Eye (tissue), 1 donor: ENCODE measurements around the gene MORN3.
"Not testable (repeated sequence)": the region's sequence is repeated elsewhere in the genome, so short reads cannot be mapped to it uniquely, and the experiment has no call there.

Experiments used
- DNase-seq: peaks from one replicate; pipeline ENCODE4 v3.0.0-alpha.2; 2015

MORN3 gene

DNA sequence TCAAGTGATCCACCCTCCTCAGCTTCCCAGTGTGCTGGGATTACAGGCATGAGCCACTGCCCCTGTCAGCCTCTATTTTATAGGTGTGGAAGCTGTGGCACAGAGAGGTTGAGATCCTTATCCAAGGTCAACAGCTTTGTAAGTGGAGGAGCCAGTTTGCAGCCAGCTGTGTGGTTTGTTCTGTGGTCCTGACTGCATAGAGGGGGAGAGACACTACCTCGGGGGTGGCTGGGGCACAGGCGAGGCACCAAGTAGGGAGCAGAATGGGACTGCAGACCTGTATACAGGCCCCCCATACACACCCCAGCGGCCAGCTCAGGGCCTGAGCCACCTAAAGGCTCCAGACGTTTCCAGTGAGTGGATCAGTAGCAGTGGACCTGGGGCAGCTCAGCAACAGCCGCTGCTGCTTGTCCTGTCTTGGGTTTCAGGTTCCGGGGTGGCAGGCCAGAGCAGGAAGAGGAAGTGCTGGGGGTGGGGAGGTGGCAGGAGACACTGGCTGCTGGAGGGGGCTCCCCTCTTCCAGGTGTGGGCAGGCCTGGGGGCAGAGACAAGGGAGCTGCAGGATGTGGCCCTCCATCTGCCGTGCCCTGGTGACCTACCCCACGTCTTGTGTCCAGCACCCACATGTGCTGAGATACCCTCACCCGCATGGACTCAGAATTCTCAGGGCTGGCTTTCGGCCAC lies 32.1 kb downstream of the MORN3 start:
- DNase-seq, result no peak

DNA sequence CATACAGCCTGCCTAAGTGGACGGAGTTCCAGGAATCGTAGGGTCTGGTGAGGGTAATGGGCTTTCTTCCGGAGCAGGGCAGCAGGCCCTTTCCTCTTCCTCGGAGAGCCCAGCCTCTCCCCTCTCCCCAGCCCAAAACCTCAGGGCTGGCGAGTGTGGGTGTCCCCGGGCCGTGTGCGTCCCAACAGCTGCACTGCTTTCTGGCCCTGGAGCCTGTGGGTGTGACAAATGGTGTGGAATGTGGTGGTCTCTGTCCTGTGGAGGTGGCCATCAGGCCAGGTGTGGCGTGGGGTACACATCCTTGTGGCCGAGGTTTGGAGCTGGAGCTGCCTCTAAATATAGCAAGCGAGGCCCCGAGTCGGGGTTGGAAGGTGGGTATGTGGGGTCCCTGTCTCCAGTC lies 34.6 kb downstream of the MORN3 start:
- DNase-seq, result no peak

GRCh38 chr12:121633833-121634196 lies 35.6 kb downstream of the MORN3 start:
- DNase-seq, result not testable (repeated sequence)

DNA sequence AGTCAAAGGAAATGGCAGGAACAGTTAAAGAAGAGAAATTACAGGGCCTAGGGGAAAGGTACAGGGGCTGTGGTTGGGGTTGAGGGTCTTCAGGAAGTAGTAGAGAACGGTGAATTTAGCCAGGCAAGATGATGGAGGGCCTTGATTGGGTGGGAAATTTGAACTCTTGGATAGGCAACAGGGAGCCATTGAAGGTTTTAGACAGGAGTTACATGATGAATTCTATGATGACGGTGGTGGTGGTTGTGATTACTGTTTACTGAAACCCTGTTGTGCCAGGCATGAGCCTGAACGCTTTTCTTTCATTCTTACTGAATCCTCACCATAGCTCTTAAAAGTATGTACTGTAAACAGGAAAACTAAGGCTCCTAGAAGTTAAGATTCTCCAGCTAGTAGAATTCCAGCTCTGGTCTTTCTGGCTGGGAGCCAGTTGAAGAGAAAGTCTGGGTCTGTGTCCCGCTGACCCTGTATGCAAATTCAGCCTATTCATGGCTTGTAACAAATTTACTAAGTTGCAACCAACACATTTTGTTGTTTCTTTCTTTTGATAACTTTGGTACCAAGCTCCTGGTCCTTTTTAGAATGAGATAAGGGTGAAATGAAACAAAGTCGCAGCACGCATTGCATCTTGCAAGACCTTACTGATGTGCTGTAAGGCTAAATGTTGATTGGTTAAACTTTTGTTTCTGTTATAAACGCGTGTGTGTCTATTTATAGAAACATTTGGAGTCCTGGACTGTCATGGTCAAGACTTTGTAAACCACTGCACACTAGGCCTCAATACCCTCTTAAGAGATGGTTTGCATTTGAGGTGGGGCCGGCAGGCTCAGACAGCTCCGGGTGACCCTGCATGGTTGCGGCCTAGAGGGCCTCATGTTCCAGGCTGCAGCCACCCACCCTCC lies 37.1 kb downstream of the MORN3 start:
- no peak for DNase-seq

DNA sequence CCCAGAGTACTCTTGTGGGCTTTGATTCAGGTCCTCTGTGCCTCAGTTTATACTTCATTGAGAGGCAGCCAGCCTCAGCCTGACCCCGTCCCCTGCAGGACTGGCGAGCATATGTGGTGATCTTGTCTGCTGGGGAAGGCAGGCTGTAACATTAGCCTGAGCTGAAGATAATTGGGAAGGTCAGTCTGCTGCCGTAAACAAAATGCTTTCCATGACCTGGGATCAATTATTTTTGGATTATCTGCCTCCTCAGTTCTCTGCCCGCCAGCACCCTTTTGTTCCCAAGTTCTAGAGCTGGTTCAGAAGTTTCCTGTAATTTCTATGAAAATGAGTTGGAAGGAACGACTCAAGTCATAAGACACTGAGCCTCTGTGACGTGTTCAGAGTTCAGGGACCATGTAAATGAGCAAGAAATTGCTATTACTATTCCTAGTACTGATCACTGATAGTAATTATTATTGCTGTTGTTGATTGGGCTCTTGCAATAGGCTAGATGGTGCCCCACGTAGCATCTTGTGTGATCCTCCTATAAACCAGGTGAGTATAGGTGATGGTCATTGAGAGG lies 38.6 kb downstream of the MORN3 start:
- DNase-seq, result no peak

DNA sequence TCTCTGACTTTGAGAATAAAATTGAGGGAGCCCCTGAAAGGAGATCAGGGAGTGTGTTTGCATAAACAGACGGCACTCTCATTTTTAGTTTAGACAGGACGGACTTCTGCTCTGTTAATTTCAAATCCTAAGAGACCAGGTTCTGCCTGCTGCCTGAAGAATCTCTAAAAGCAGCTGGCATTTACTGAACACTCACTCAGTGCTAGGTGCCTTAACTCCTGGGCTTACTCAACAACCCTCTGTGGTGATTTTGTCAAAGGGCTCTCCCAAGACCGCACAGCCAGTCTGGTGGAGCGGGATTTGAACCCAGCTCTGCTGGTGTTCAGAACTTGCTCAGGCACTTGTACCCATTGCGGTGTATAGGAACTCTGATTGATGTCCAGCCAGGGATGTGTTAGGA lies 40.9 kb downstream of the MORN3 start:
- DNase-seq, result no peak

DNA sequence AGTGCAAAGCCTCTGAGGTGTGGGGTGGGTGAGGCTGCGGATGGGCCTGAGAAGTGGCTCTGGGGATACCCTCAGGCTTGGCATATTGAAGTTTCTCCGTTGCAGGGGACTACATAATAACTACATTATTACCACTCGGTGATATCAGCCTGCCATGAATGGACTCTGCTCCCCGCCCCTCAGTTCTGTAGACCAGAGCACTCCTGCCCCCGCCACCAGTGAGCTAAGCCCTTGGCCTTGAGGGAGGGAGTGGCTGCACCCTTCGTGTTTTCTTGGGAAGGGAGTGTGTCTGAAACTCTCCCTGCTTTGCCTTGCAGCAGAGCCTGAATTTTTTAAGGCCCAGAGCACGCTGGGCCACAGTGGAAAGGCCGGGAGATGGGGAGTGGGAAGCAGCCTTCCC lies 41.4 kb downstream of the MORN3 start:
- DNase-seq, result no peak

GRCh38 chr12:121626853-121627640 lies 42.4 kb downstream of the MORN3 start:
- DNase-seq, result peak; percentile 84

DNA sequence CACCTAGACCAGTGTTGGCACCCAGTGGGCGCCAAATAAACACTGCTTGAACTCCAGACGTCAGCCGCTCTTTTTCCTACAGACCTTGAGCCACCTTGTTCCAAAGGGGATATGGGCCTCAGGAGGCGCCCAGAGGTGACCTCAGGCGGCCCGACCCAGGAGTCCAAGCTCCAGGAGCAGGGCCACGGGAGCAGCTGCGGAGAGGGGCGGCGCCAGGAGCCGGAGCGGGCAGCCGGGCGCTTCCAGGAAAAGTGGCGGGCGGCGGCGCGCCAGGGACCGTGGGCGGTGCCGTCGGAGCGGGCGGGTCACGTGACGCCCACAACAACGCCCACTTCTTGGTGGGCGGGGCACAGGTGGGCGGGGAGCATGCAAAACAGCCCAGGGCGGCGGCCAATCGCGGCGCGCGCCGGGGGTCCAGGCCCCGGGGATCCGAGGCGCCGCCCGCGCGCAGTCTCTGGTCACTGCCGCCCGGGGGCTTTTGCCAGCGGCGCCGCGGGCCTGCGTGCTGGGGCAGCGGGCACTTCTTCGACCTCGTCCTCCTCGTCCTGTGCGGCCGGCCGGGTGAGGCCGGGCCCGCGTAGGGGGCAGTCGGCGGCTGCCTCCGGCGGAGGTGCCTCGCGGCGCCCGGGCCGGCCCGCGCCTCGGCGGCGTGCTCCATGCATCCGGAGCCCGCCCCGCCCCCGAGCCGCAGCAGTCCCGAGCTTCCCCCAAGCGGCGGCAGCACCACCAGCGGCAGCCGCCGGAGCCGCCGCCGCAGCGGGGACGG lies 43.2 kb downstream of the MORN3 start, which contains the start of gene ORAI1:
TSS of gene ORAI1 (plus strand) at position 444 of the 766 bp plus-strand sequence.
- DNase-seq, result peak; percentile 97

GRCh38 chr12:121620333-121620891 lies 49.0 kb downstream of the MORN3 start:
- peak; percentile 21 for DNase-seq

- DNase-seq, result no peak
These were observed 50.7 kb downstream of the MORN3 start for GRCh38 chr12:121618659-121619233.

DNA sequence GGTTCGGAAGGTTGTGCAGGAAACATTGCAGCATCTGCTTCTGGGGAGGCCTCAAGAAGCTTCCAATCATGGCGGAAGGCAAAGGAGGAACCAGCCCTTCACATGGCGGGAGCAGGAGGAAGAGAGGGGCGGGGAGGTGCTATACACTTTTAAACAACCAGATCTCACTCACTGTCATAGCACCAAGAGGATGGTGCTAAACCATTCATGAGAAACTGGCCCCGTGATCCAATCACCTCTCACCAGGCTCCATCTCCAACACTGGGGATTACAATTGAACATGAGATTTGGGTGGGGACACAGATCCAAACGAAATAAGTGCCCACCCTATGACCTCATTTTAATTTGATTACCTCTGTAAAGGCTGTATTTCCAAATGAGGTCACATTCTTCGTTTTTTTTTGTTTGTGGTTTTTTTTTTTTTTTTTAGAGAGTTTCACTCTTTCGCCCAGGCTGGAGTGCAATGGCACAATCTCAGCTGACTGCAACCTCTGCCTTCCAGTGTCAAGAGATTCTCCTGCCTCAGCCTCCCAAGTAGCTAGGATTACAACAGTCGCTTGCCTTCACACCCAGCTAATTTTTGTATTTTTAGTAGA lies 54.5 kb downstream of the MORN3 start:
- no peak for DNase-seq

GRCh38 chr12:121613462-121613861 lies 56.0 kb downstream of the MORN3 start:
- no peak for DNase-seq

DNA sequence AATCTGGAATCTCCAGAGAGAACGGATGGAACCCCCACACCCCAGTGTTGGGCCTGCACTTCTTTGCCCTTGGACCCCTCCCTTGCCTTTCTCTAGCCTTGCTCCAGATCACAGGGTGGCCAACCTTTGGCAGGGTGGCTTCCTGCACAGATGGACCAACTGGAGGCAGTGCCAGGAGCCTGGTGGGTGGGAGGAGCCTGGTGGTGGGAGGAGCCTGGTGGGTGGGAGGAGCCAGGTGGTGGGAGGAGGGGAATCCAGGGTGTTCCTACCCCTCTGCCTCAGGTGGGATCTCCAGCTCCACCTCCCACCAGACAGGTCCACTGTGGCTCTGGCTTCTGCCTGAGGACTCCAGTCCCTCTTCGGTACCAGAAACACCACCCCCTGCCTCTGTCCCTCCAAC lies 58.1 kb downstream of the MORN3 start:
- DNase-seq, result no peak

- peak; percentile 23 for DNase-seq
These were observed 59.0 kb downstream of the MORN3 start for GRCh38 chr12:121610239-121611149.

DNA sequence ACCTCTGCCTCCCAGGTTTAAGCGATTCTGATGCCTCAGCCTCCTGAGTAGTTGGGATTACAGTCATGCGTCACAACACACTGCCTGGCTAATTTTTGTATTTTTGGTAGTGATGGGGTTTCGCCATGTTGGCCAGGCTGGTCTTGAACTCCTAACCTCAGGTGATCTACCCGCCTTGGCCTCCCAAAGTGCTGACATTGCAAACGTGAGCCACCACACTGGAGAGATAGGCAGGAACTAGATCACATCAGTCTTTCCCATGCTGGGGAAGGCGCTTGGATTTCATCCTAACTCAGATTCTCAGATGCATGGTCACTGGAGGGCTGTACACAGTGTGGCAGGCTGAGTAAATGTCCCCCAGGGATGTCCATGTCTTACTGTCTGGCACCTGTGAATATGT lies 61.2 kb downstream of the MORN3 start:
- DNase-seq, result no peak

DNA sequence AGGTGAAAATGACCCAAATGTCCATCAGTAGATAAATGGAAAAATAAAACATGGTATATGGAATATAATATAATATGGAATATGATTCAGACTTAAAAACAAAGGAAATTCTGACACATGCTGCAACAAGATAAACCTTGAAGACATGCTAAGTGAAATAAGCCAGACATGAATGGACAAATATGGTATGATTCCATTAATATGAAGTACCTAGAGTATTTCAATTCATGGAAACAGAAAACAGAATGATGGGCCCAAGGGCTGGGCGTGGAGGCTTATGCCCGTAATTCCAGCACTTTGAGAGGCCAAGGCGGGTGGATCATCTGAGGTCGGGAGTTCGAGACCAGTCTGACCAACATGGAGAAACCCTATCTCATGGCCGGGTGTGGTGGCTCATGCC lies 65.9 kb downstream of the MORN3 start:
- no peak for DNase-seq

- DNase-seq, result no peak
These were observed 66.7 kb downstream of the MORN3 start for GRCh38 chr12:121602766-121603165.

DNA sequence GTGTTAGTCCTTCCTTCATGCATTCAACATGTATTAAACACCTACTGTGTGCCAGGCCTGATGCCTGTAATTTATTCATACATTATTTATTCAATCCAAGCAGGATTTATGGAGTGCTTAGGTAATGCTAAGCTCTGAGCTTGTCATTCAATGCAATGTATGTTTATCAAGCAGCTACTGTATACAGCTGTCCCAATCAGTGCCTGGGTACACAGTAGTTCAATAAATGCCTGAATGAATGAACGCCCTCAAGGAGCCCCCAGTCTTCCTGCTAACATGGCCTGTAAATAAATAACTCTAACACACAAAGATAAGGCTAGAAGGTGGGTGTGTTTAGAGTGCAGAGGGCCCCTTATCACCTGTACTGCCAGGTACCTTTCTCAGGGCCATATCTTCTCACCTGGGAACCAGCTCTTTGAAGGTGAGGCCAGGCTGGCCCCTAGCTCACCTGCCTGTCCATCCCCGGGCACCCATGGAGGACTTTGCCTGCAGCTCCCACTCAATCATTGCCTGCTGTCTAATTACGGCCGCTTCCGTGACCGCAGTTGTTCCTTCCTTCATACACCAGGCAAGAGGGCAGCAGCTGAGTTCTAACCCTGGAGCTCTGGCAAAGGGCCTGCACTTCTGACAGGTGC lies 68.6 kb downstream of the MORN3 start:
- DNase-seq, result no peak
